Esophagus muscularis mucosa (tissue), 3 donors: ENCODE results near the gene RSU1.

Experiments used
- CTCF ChIP-seq, 3 experiments: fragments of 200-600 bp in 2 of 3; fragments of 450-650 bp in 1 of 3; sonication (generic) in 2 of 3; IDR thresholded peaks; one replicate each; pipeline ENCODE4 v1.5.1; 2017 to 2019; ENCODE audit warnings: antibody characterized with exemption in 3 of 3, mild to moderate bottlenecking in 2 of 3, moderate library complexity in 1 of 3
- POLR2A ChIP-seq: fragments of 450-650 bp; IDR thresholded peaks from one replicate; pipeline ENCODE4 v1.6.1; 2017; ENCODE audit warnings: antibody characterized with exemption, moderate library complexity, mild to moderate bottlenecking, low read depth
- POLR2AphosphoS5 ChIP-seq, 2 donors: sonication (generic); formaldehyde crosslinking; IDR thresholded peaks; one replicate each; pipeline ENCODE4 v1.6.1; 2017; ENCODE audit warnings: antibody characterized with exemption in 2 of 2

- TF ChIP-seq POLR2AphosphoS5 (IDR thresholded peaks at IDR 0.05): no peak
- TF ChIP-seq CTCF (IDR thresholded peaks at IDR 0.05): no peak
- TF ChIP-seq POLR2A: no peak
Observed at GRCh38 chr10:16566202-16566805, 250.9 kb downstream of the RSU1 start.
